Upper lobe of right lung (tissue), 1 donor: ENCODE results near the gene ITPK1. TPM values are rescaled to one million over a fixed set of nuclear protein-coding genes. Genes with fewer than 3 reads are reported as not detected.
A peak's percentile ranks its signal among the peaks of the same experiment; 100 is the strongest.

Source experiments
- ATAC-seq: fragments of 200-7000 bp; cut with Tn5 transposase; one replicate; pipeline ENCODE4 v1.9.1; 2020; ENCODE audit warnings: mild to moderate bottlenecking, moderate library complexity
- DNase-seq: peaks from one replicate; pipeline ENCODE4 v3.0.0-alpha.2; 2020
- H3K27ac ChIP-seq: fragments of 200-600 bp; one replicate; pipeline ENCODE4 v1.8.0; 2022
- H3K27me3 ChIP-seq: fragments of 200-600 bp; one replicate; pipeline ENCODE4 v1.8.0; 2022; ENCODE audit warnings: mild to moderate bottlenecking
- H3K36me3 ChIP-seq: fragments of 200-600 bp; one replicate; pipeline ENCODE4 v1.8.0; 2022
- H3K4me1 ChIP-seq: fragments of 200-600 bp; one replicate; pipeline ENCODE4 v1.8.0; 2022
- H3K4me3 ChIP-seq: fragments of 200-600 bp; one replicate; pipeline ENCODE4 v1.8.0; 2022; ENCODE audit warnings: mild to moderate bottlenecking
- H3K9me3 ChIP-seq: fragments of 200-600 bp; one replicate; pipeline ENCODE4 v1.8.0; 2022
- CTCF ChIP-seq: fragments of 200-600 bp; IDR thresholded peaks from one replicate; pipeline ENCODE4 v1.8.0; 2022; ENCODE audit warnings: antibody characterized with exemption
- intact Hi-C: fragments of 100-400 bp; cut with DNase I; formaldehyde crosslinking; loops from one replicate; pipeline ENCODE4 v1.11.0; 2022
- total RNA-seq: library from RNA; stranded (reverse); fragmentation: NEBNext Ultra II Directional; extraction: Animal tissue kit (Norgen Biotek cat#: 25700); gene quantifications from one replicate; pipeline ENCODE4 v1.2.1, GENCODE V29; 2021
- donor health status: DM: no; HTN: yes; CAD: no; lungs with severe emphysema.

Gene ITPK1
- total RNA-seq, 1 donor from 2014 or later: 96.9 TPM

DNA sequence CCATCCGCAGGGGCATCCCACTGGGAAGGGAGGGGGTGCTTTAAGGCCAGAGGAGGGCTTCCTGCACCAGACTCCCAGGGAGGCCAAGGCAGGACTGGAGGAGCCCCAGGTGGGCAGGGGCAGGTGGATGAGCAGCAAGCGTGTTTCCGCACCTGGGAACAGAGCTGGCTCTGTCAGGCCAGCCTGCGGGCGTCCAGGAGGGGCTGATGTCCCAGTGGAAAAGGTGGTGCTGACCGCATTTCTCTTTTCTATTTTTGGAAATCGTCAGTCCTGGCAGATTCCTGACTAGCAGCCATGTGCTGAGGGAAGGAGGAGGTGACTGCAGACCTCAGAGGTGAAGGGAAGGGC, 165.6 kb downstream of the ITPK1 start:
- Histone ChIP-seq H3K4me3 (no peak overlapping the region), H3K27me3 (no peaks in the 10 kb centered on the region), H3K4me1 (no peaks in the 10 kb centered on the region), H3K27ac (no peak overlapping the region), H3K36me3 (peaks cover 49% of the 10 kb centered on the region), H3K9me3 (no peaks in the 10 kb centered on the region)
- DNase-seq: no peak
- no peak for TF ChIP-seq CTCF
- no peak for ATAC-seq
- intact Hi-C loops: loop anchor here (10.0 kb wide), 1 partner anchor 185 kb away; no protein-coding TSS in a partner anchor

DNA sequence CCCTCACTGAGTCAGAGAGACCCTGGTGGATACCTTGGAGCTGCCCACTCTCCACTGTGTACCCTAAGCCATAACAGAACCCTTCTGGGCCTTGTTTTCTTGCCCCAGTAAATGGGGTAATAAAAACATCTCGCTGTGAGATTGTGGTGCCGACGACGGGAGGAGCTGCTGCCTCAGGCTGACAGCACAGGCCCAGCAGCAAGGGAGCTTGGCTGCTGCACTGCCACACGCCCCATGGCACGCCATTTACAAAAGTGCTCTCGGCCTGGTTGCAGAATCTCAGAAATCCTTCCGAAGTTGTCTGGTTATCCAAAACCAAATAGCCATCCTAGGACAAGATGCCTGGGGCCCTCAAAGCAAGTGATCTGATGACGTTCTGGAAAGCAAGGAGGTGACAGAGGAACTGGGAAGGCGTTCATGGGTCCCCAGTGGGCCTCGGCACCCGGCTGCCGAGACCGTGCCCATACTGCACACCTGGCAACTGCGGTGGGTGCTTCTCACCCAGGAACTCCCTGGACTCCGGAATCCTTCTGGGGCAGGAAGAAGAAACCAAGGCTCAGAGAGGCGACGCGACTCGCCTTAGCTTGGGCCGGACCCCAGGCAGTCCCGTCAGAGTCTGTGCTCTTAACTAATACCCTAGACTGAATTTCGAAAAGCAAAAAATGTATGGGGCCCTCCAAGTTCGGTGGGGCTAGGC, 166.1 kb downstream of the ITPK1 start:
- H3K9me3 ChIP-seq: no peaks in the 10 kb centered on the region
- no peak overlapping the region for H3K27ac ChIP-seq
- no peak for TF ChIP-seq CTCF
- peaks cover 54% of the 10 kb centered on the region for H3K36me3 ChIP-seq
- no peaks in the 10 kb centered on the region for H3K4me1 ChIP-seq
- no peak overlapping the region for H3K4me3 ChIP-seq
- ATAC-seq: no peak
- DNase-seq: no peak
- intact Hi-C loops: loop anchor here (10.0 kb wide), 1 partner anchor 185 kb away; no protein-coding TSS in a partner anchor
- no peaks in the 10 kb centered on the region for H3K27me3 ChIP-seq

DNA sequence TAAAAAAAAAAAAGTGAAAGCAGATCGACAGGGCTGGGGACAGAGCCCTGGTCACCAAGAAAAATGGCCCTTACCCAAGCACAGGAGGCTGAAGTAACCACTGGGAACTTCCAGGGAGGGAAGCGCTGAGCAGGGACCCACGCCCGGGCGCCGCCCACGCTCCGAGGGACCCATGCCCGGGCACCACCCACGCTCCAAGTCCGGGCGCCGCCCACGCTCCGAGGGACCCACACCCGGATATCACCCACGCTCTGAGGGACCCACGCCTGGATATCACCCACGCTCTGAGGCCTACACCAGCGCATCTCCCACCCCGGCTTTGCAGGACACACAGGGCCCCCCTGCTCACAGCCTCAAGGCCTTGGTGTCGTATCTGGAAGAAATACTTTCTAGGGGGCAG, 167.1 kb downstream of the ITPK1 start:
- DNase-seq (no peak), ATAC-seq (no peak)
- Histone ChIP-seq H3K9me3 (no peaks in the 10 kb centered on the region), H3K27me3 (no peaks in the 10 kb centered on the region), H3K27ac (no peak overlapping the region), H3K4me3 (no peak overlapping the region), H3K36me3 (peaks cover 54% of the 10 kb centered on the region), H3K4me1 (no peaks in the 10 kb centered on the region)
- no peak for TF ChIP-seq CTCF
- intact Hi-C loops: no loop called here

DNA sequence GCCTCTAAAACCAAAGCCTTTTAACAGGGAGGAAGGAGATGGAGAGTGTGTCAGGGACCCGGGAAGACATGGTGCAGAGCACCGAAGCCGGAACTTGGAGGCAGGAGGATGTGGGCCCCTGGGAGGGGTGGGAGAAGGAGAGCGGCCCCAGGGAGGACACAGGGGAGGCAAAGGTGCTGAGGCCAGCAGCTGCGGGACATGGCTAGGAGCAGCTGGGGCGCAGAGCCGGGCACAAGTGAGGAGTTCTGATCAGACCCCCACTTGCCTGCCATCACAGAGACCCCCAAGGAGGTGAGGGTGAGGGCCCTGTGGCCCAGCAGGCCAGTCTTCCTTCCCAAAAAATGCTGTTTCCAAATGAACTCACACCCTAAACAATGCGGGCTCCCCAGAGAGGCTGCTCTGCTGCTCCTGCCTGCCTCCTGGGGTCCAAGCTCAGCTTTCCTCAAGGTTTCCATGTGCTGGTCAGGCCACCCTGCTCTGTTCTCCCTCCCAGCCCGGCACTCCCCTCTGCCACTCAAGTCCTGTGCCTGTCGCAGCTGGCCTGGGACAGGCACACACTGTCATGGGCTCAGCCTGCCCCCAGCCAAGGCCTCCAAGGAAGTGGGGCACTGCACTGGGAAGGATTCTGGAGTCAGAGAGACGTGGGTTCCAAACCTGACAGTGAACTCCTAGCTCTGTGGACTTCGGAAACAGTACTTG, 168.7 kb downstream of the ITPK1 start:
- H3K4me3 ChIP-seq: no peak overlapping the region
- H3K27me3 ChIP-seq: no peaks in the 10 kb centered on the region
- ATAC-seq (no peak), DNase-seq (no peak)
- H3K36me3 ChIP-seq: peaks cover 58% of the 10 kb centered on the region
- H3K4me1 ChIP-seq: no peaks in the 10 kb centered on the region
- no peak for TF ChIP-seq CTCF
- H3K27ac ChIP-seq: no peak overlapping the region
- intact Hi-C loops: no loop called here
- H3K9me3 ChIP-seq: no peaks in the 10 kb centered on the region

DNA sequence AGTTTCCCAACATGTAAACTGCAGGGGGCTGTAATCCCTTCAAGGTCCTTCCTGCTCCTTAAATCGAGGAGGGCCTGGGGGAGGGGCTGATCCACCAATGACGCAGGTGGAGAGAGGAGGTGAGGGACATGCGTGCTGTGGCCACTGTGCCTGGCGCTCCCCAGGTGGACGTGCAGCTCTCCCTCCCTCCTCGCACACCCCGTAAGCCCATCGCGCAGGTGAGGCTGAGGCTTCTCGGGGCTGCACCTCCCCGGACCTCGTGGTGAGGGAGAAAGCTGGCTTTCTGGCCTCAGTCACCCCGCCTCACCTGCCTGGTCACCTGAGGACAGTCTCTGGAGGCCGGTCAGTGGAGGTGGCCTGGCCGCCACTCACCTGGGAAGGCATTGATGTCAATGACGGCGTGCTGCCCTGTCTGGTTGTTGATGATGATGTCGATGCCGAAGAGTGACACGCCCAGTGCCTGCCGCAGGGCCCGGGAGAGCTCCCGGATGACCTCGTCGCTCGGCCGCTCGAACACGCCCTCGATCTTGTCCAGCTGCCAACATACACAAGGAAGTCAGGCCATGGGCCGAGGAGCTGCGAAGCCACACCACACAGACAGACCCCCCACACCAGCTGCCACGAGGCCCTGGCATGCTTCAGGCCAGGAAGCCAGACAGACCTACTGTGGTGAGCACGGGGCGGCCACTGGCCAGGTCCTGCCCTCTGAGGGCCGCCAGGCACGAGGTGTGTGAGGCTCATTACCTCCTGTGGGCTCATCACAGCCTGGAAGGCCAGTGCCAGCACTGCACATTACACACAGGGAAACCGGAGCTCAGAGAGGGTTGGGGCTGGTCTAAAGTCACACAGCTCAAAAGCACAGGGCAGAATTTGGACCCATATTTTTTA, 169.5 kb downstream of the ITPK1 start:
- Histone ChIP-seq H3K4me1 (no peaks in the 10 kb centered on the region), H3K27ac (no peak overlapping the region), H3K27me3 (no peaks in the 10 kb centered on the region), H3K4me3 (no peak overlapping the region), H3K36me3 (peaks cover 56% of the 10 kb centered on the region), H3K9me3 (no peaks in the 10 kb centered on the region)
- DNase-seq (peak; percentile 77), ATAC-seq (peak; percentile 51)
- intact Hi-C loops: no loop called here
- no peak for TF ChIP-seq CTCF
